Endothelial cell of umbilical vein (primary cell): ENCODE measurements around the gene CMTM8. TPM values are rescaled to one million over a fixed set of nuclear protein-coding genes. Genes with fewer than 3 reads are reported as not detected.

Source experiments
- BruUV-seq: library from RNA; stranded (reverse); fragments of 400-500 nt; replicated peaks from 2 replicates; lab custom pipeline; 2021; lab: Mats Ljungman, UMichigan
- CTCF ChIA-PET: fragments of 300-600, 350-600 bp; sonication (Branson Sonifier 250); formaldehyde crosslinking; loops from one replicate; lab custom pipeline; 2021; ENCODE audit warnings: antibody characterized with exemption, inconsistent platforms; lab: Charles Lee
- POLR2A ChIA-PET: fragments of 300-600, 350-600 bp; sonication (Branson Sonifier 250); formaldehyde crosslinking; loops from one replicate; lab custom pipeline; 2021; ENCODE audit warnings: antibody characterized with exemption, inconsistent platforms; lab: Charles Lee
- DNase-seq: peaks from one replicate; pipeline ENCODE4 v3.0.0-alpha.2; 2011; ENCODE audit warnings: low read depth, low spot score
- FAIRE-seq: peaks from 2 replicates; lab custom pipeline; 2011; peaks lifted over from hg19 to GRCh38; lab: Jason Lieb, UNC
- H2AFZ ChIP-seq: 2 replicates; pipeline ENCODE4 v1.6.0; 2012; ENCODE audit warnings: low read depth, low read length, control low read depth, inconsistent platforms
- H3K27ac ChIP-seq: 2 replicates; pipeline ENCODE4 v1.5.1; 2011; ENCODE audit warnings: low read depth, mild to moderate bottlenecking, control low read depth, low read length, moderate library complexity; ENCODE audit not compliant: insufficient read depth
- H3K27me3 ChIP-seq, 2 experiments: 2 replicates each; pipeline versions ENCODE4 v1.6.0 to v1.6.1; 2011; ENCODE audit warnings: low read length in 2 of 2, mixed read lengths in 1 of 2; ENCODE audit not compliant: control insufficient read depth in 2 of 2, insufficient read depth in 2 of 2
- H3K36me3 ChIP-seq, 2 experiments: 2 replicates in 1 of 2; 3 replicates in 1 of 2; pipeline ENCODE4 v1.5.1; 2011; ENCODE audit warnings: low read length in 2 of 2, mild to moderate bottlenecking in 1 of 2, moderate library complexity in 1 of 2; ENCODE audit not compliant: control insufficient read depth in 2 of 2, insufficient read depth in 2 of 2; ENCODE audit errors: extremely low read depth in 1 of 2
- H3K4me1 ChIP-seq: 3 replicates; pipeline ENCODE4 v1.5.1; 2011; ENCODE audit warnings: mild to moderate bottlenecking, low read length; ENCODE audit not compliant: control insufficient read depth, insufficient read depth; ENCODE audit errors: extremely low read depth
- H3K4me2 ChIP-seq: 2 replicates; pipeline ENCODE4 v1.6.1; 2011; ENCODE audit warnings: low read length, control low read depth, mixed read lengths; ENCODE audit not compliant: insufficient read depth
- H3K4me3 ChIP-seq, 3 experiments: fragments of 200-600 bp in 1 of 3; sonication (generic), shearing (Covaris generic) in 1 of 3; replicated peaks in 1 of 3; 2 replicates each; pipeline ENCODE4 v1.5.1; 2011 to 2016; ENCODE audit warnings: control low read depth in 3 of 3, low read length in 3 of 3, mild to moderate bottlenecking in 2 of 3, inconsistent platforms in 1 of 3, low read depth in 1 of 3, moderate library complexity in 1 of 3; ENCODE audit not compliant: insufficient read depth in 1 of 3
- H3K79me2 ChIP-seq: 2 replicates; pipeline ENCODE4 v1.6.0; 2012; ENCODE audit warnings: low read length, inconsistent platforms; ENCODE audit not compliant: control insufficient read depth, insufficient read depth
- H3K9ac ChIP-seq: replicated peaks from 2 replicates; pipeline ENCODE3; 2011; ENCODE audit warnings: low read length, control low read depth; ENCODE audit not compliant: insufficient read depth; ENCODE audit errors: extremely low read depth
- H3K9me1 ChIP-seq: replicated peaks from 3 replicates; pipeline ENCODE4 v1.6.0; 2011; ENCODE audit warnings: mild to moderate bottlenecking, low read length; ENCODE audit not compliant: control insufficient read depth, insufficient read depth; ENCODE audit errors: extremely low read depth
- H3K9me3 ChIP-seq: replicated peaks from 2 replicates; pipeline ENCODE4 v1.5.1; 2012; ENCODE audit warnings: low read length, inconsistent platforms; ENCODE audit not compliant: control insufficient read depth, insufficient read depth
- H4K20me1 ChIP-seq: replicated peaks from 2 replicates; pipeline ENCODE3; 2011; ENCODE audit warnings: mild to moderate bottlenecking, low read length; ENCODE audit not compliant: control insufficient read depth, insufficient read depth; ENCODE audit errors: extremely low read depth
- CTCF ChIP-seq, 2 donors: IDR thresholded peaks; 1 replicate in 1 of 2; 2 replicates in 1 of 2; pipeline ENCODE4 v1.5.1; 2011; ENCODE audit warnings: low read length in 2 of 2, mild to moderate bottlenecking in 2 of 2, moderate library complexity in 2 of 2, control low read depth in 1 of 2, inconsistent platforms in 1 of 2, low read depth in 1 of 2; ENCODE audit not compliant: insufficient read depth in 1 of 2; ENCODE audit errors: extremely low read depth in 1 of 2
- EZH2 ChIP-seq: IDR thresholded peaks from 2 replicates; pipeline ENCODE4 v1.6.1; 2012; ENCODE audit warnings: borderline replicate concordance, low read depth, mild to moderate bottlenecking, moderate library complexity, low read length, inconsistent platforms; ENCODE audit not compliant: severe bottlenecking
- FOS ChIP-seq: IDR thresholded peaks from 2 replicates; pipeline ENCODE4 v1.6.1; 2011; ENCODE audit warnings: mild to moderate bottlenecking, low read length, moderate library complexity, borderline replicate concordance; ENCODE audit not compliant: insufficient read depth
- GATA2 ChIP-seq: IDR thresholded peaks from 2 replicates; pipeline ENCODE4 v1.7.0; 2011; ENCODE audit warnings: low read depth, mild to moderate bottlenecking, moderate library complexity, mixed read lengths, low read length; ENCODE audit not compliant: insufficient read length, insufficient read depth
- JUN ChIP-seq: IDR thresholded peaks from 2 replicates; pipeline ENCODE4 v1.6.1; 2011; ENCODE audit warnings: borderline replicate concordance, low read depth; ENCODE audit not compliant: insufficient read length, insufficient read depth
- MAX ChIP-seq: IDR thresholded peaks from 2 replicates; pipeline ENCODE4 v1.6.1; 2011; ENCODE audit not compliant: insufficient read depth, insufficient read length
- MYC ChIP-seq: IDR thresholded peaks from one replicate; pipeline ENCODE4 v1.6.1; 2011; ENCODE audit warnings: mild to moderate bottlenecking, low read depth, low read length
- POLR2A ChIP-seq: IDR thresholded peaks from 2 replicates; pipeline ENCODE4 v1.6.1; 2012; ENCODE audit warnings: low read depth, mild to moderate bottlenecking, control low read depth, low read length
- POLR2AphosphoS5 ChIP-seq: IDR thresholded peaks from 2 replicates; pipeline ENCODE4 v1.6.1; 2012; ENCODE audit warnings: low read depth, mild to moderate bottlenecking, control low read depth, low read length, moderate library complexity; ENCODE audit not compliant: insufficient read depth
- dilution Hi-C: fragments of 300-500 bp; cut with MboI; formaldehyde crosslinking; loops from one replicate; pipeline ENCODE4 v1.15.0; 2019; ENCODE audit warnings: low sequenced_read_pairs; ENCODE audit not compliant: extremely low pct_ligation_motif_present
- intact Hi-C: fragments of 100-400 bp; cut with micrococcal nuclease; formaldehyde crosslinking; loops from one replicate; pipeline ENCODE4 v1.10.0; 2022
- polyA plus RNA-seq, 4 experiments: library from polyadenylated mRNA; depleted of rRNA in 3 of 4; stranded (reverse) in 3 of 4; unstranded in 1 of 4; fragments of >200 nt; gene quantifications; 2 replicates each; pipeline versions ENCODE4 v1.2.1 to v1.2.3, GENCODE V29; 2011 to 2012; ENCODE audit warnings: missing spikeins in 1 of 4
- total RNA-seq: library from RNA; stranded (reverse); gene quantifications from 2 replicates; pipeline ENCODE4 v1.2.3, GENCODE V29; 2021

CMTM8 gene
- total and polyA plus RNA-seq, 2 donors (not counting 3 experiments of a cell fraction or from before 2014, with no cell fraction given) = 7.3 to 11.9 TPM

GRCh38 chr3:32320080-32320479 lies 81.6 kb downstream of the CMTM8 start:
- no peak for TF ChIP-seq POLR2A
- TF ChIP-seq FOS = no peak
- TF ChIP-seq MYC = no peak
- TF ChIP-seq GATA2 = no peak
- no peak for TF ChIP-seq POLR2AphosphoS5
- TF ChIP-seq EZH2 = no peak
- no peak for TF ChIP-seq CTCF (IDR thresholded peaks at IDR 0.05; ENCODE audit: extremely low read depth in 1 of 2, insufficient read depth in 1 of 2, low read depth in 1 of 2, low read length in 2 of 2)
- no peak for TF ChIP-seq MAX
- TF ChIP-seq JUN = no peak
- no peak for FAIRE-seq
- H3K9me1 ChIP-seq = no peaks in the 10 kb centered on the region
- H4K20me1 ChIP-seq = no peaks in the 10 kb centered on the region
- H2AFZ ChIP-seq = no peak overlapping the region
- H3K4me2 ChIP-seq = no peak overlapping the region
- no peak overlapping the region for H3K4me3 ChIP-seq
- H3K79me2 ChIP-seq = no peaks in the 10 kb centered on the region
- dilution Hi-C loops = no loop called here
- no peak overlapping the region for H3K9ac ChIP-seq
- POLR2A ChIA-PET = no interaction called here
- no peak for DNase-seq
- H3K36me3 ChIP-seq = no peaks in the 10 kb centered on the region
- no peaks in the 10 kb centered on the region for H3K27me3 ChIP-seq
- CTCF ChIA-PET = interaction anchor here (1.1 kb wide), 1 partner anchor 24 kb away, joined by 3 read pairs; no protein-coding TSS in a partner anchor
- no TSS peak for BruUV-seq
- H3K27ac ChIP-seq = no peak overlapping the region
- intact Hi-C loops = no loop called here
- no peaks in the 10 kb centered on the region for H3K9me3 ChIP-seq
- no peaks in the 10 kb centered on the region for H3K4me1 ChIP-seq
